Mesenchymal stem cell (in vitro differentiated cells and primary cell): ENCODE data around the gene CRABP1.
A peak's percentile ranks its signal among the peaks of the same experiment; 100 is the strongest.

Source experiments
- DNase-seq: peaks from one replicate; pipeline ENCODE4 v3.0.0-alpha.2; 2013
- H2AFZ ChIP-seq: one replicate; pipeline ENCODE4 v1.6.1; 2013; ENCODE audit warnings: low read depth, mild to moderate bottlenecking, control low read depth, inconsistent platforms, low read length, moderate library complexity
- H2AK5ac ChIP-seq: 2 replicates; pipeline ENCODE4 v1.6.1; 2013; ENCODE audit warnings: low read length, moderate library complexity, mild to moderate bottlenecking, inconsistent platforms; ENCODE audit not compliant: severe bottlenecking
- H2BK120ac ChIP-seq: one replicate; pipeline ENCODE4 v1.6.1; 2013; ENCODE audit warnings: low read depth, mild to moderate bottlenecking, inconsistent platforms, low read length, moderate library complexity
- H2BK12ac ChIP-seq, 2 experiments: one replicate each; pipeline ENCODE4 v1.6.1; 2013; ENCODE audit warnings: inconsistent platforms in 2 of 2, low read length in 2 of 2, mild to moderate bottlenecking in 2 of 2, moderate library complexity in 2 of 2, control low read depth in 1 of 2
- H2BK15ac ChIP-seq: one replicate; pipeline ENCODE4 v1.6.1; 2013; ENCODE audit warnings: mild to moderate bottlenecking, low read depth, inconsistent platforms; ENCODE audit not compliant: poor library complexity, severe bottlenecking
- H2BK5ac ChIP-seq: 2 replicates; pipeline ENCODE4 v1.6.1; 2013; ENCODE audit warnings: low read depth, mild to moderate bottlenecking, low read length, control low read depth, inconsistent platforms; ENCODE audit not compliant: poor library complexity, severe bottlenecking
- H3K14ac ChIP-seq, 2 experiments: one replicate each; pipeline ENCODE4 v1.6.1; 2013; ENCODE audit warnings: inconsistent platforms in 2 of 2, low read length in 2 of 2, control low read depth in 1 of 2, mild to moderate bottlenecking in 1 of 2, moderate library complexity in 1 of 2
- H3K18ac ChIP-seq, 2 experiments: one replicate each; pipeline ENCODE4 v1.6.1; 2013; ENCODE audit warnings: inconsistent platforms in 2 of 2, low read length in 2 of 2, control low read depth in 1 of 2, low read depth in 1 of 2, mild to moderate bottlenecking in 1 of 2
- H3K23ac ChIP-seq, 2 experiments: one replicate each; pipeline ENCODE4 v1.6.1; 2013; ENCODE audit warnings: inconsistent platforms in 2 of 2, low read length in 2 of 2, mild to moderate bottlenecking in 2 of 2, moderate library complexity in 2 of 2, control low read depth in 1 of 2
- H3K27ac ChIP-seq: 2 replicates; pipeline ENCODE4 v1.5.1; 2013; ENCODE audit warnings: mild to moderate bottlenecking, moderate library complexity, low read length, control low read depth, inconsistent platforms; ENCODE audit not compliant: poor library complexity, severe bottlenecking
- H3K27me3 ChIP-seq, 2 experiments: 2 replicates each; pipeline versions ENCODE4 v1.6.1 to v1.7.0; 2013; ENCODE audit warnings: low read length in 2 of 2, mild to moderate bottlenecking in 2 of 2, moderate library complexity in 2 of 2, control low read depth in 1 of 2, inconsistent platforms in 1 of 2; ENCODE audit not compliant: control insufficient read depth in 1 of 2, insufficient read depth in 1 of 2
- H3K36me3 ChIP-seq, 2 experiments: 2 replicates each; pipeline versions ENCODE4 v1.6.1 to v1.7.0; 2013; ENCODE audit warnings: low read length in 2 of 2, control low read depth in 1 of 2, inconsistent platforms in 1 of 2, low read depth in 1 of 2, mild to moderate bottlenecking in 1 of 2; ENCODE audit not compliant: insufficient read depth in 2 of 2, control insufficient read depth in 1 of 2
- H3K4ac ChIP-seq, 2 experiments: one replicate each; pipeline ENCODE4 v1.6.1; 2013; ENCODE audit warnings: inconsistent platforms in 2 of 2, low read length in 2 of 2, mild to moderate bottlenecking in 2 of 2, moderate library complexity in 2 of 2, control low read depth in 1 of 2, low read depth in 1 of 2
- H3K4me1 ChIP-seq: 2 replicates; pipeline ENCODE4 v1.6.1; 2013; ENCODE audit warnings: low read depth, low read length, control low read depth; ENCODE audit not compliant: control insufficient read depth, insufficient read depth
- H3K4me2 ChIP-seq: 2 replicates; pipeline ENCODE4 v1.6.1; 2013; ENCODE audit warnings: low read length, mild to moderate bottlenecking, inconsistent platforms; ENCODE audit not compliant: poor library complexity, severe bottlenecking
- H3K4me3 ChIP-seq, 2 experiments: 2 replicates each; pipeline versions ENCODE4 v1.5.1 to v1.7.0; 2013; ENCODE audit warnings: low read length in 2 of 2, mild to moderate bottlenecking in 2 of 2, control low read depth in 1 of 2, low read depth in 1 of 2; ENCODE audit not compliant: insufficient read depth in 1 of 2
- H3K79me1 ChIP-seq: replicated peaks from 2 replicates; pipeline ENCODE4 v1.6.1; 2013; ENCODE audit warnings: mild to moderate bottlenecking, control low read depth, low read length, inconsistent platforms; ENCODE audit not compliant: poor library complexity, severe bottlenecking
- H3K9ac ChIP-seq: 2 replicates; pipeline ENCODE4 v1.7.0; 2013; ENCODE audit warnings: mild to moderate bottlenecking, low read length, moderate library complexity
- H3K9me3 ChIP-seq: 2 replicates; pipeline ENCODE4 v1.7.0; 2013; ENCODE audit warnings: mild to moderate bottlenecking, low read length; ENCODE audit not compliant: control insufficient read depth
- H4K8ac ChIP-seq: one replicate; pipeline ENCODE4 v1.6.1; 2013; ENCODE audit warnings: inconsistent platforms, mild to moderate bottlenecking, low read length, moderate library complexity
- H4K91ac ChIP-seq: one replicate; pipeline ENCODE4 v1.6.1; 2013; ENCODE audit warnings: mild to moderate bottlenecking, low read length, inconsistent platforms
- WGBS: methylation state at CpG from one replicate; pipeline ENCODE4 v1.1.7; 2013; ENCODE audit warnings: mixed read lengths; 5-methylcytosine and 5-hydroxymethylcytosine counted together

Gene CRABP1

GRCh38 chr15:78299101-78299930 is 40.8 kb upstream of the CRABP1 start, which contains the start of gene SKIC8:
SKIC8 (minus strand) TSS chr15:78299609; CDS start chr15:78295686, 3,923 bp downstream.
- Histone ChIP-seq H3K9me3 (no peaks in the 10 kb centered on the region), H2BK12ac (no peak within 1 kb of the TSS), H3K27me3 (no peaks in the 10 kb centered on the region), H3K4me1 (peaks cover 15% of the 10 kb centered on the region), H3K9ac (peak within 1 kb of the TSS; percentile 98), H2BK5ac (no peak within 1 kb of the TSS), H3K14ac (peak within 1 kb of the TSS in 1 of 2 experiments; percentile 63), H3K27ac (peak within 1 kb of the TSS; percentile 60), H2BK120ac (no peak within 1 kb of the TSS), H2AFZ (peak within 1 kb of the TSS; percentile 65), H2BK15ac (peak within 1 kb of the TSS; percentile 20), H4K8ac (peak within 1 kb of the TSS; percentile 96), H4K91ac (peak within 1 kb of the TSS; percentile 55), H3K36me3 (peaks cover 1 to 14% of the 10 kb centered on the region in 2 experiments), H3K23ac (no peak within 1 kb of the TSS), H3K79me1 (peaks cover 13% of the 10 kb centered on the region), H3K4me2 (peak within 1 kb of the TSS; percentile 88), H3K4me3 (peak within 1 kb of the TSS; percentile 91 to 98), H3K18ac (peak within 1 kb of the TSS; percentile 56 to 75), H2AK5ac (peak within 1 kb of the TSS; percentile 31), H3K4ac (peak within 1 kb of the TSS in 1 of 2 experiments; percentile 64)
- DNase-seq, result peak; percentile 95
- WGBS, result 1% methylated on average over 53 of the region's 55 CpGs

- Histone ChIP-seq H3K23ac (no peak overlapping the region), H3K27me3 (no peaks in the 10 kb centered on the region), H3K79me1 (peaks cover 3% of the 10 kb centered on the region), H2BK15ac (no peak overlapping the region), H3K4ac (no peak overlapping the region), H3K4me3 (no peak overlapping the region), H2AK5ac (peak overlapping the region; percentile 71), H3K4me1 (peaks cover 27% of the 10 kb centered on the region), H2BK120ac (no peak overlapping the region), H3K9me3 (no peaks in the 10 kb centered on the region), H2BK5ac (no peak overlapping the region), H3K36me3 (no peaks in the 10 kb centered on the region), H3K27ac (peak overlapping the region; percentile 44), H4K8ac (no peak overlapping the region), H3K18ac (no peak overlapping the region), H3K9ac (no peak overlapping the region), H2BK12ac (no peak overlapping the region), H2AFZ (no peak overlapping the region), H3K4me2 (no peak overlapping the region), H3K14ac (no peak overlapping the region), H4K91ac (no peak overlapping the region)
- DNase-seq, result peak; percentile 3
Observed at GRCh38 chr15:78301326-78301725, 38.8 kb upstream of the CRABP1 start.

- H2BK12ac ChIP-seq, result no peak overlapping the region
- H3K36me3 ChIP-seq, result no peaks in the 10 kb centered on the region
- no peak overlapping the region for H3K4me2 ChIP-seq
- H4K91ac ChIP-seq, result no peak overlapping the region
- H3K4me3 ChIP-seq, result no peak overlapping the region
- H3K18ac ChIP-seq, result no peak overlapping the region
- H3K79me1 ChIP-seq, result peaks cover 2% of the 10 kb centered on the region
- H3K9me3 ChIP-seq, result no peaks in the 10 kb centered on the region
- H3K4ac ChIP-seq, result no peak overlapping the region
- H4K8ac ChIP-seq, result no peak overlapping the region
- H3K14ac ChIP-seq, result no peak overlapping the region
- no peaks in the 10 kb centered on the region for H3K27me3 ChIP-seq
- H2AK5ac ChIP-seq, result no peak overlapping the region
- H3K27ac ChIP-seq, result peak overlapping the region; percentile 44
- no peak overlapping the region for H2BK5ac ChIP-seq
- no peak overlapping the region for H2BK15ac ChIP-seq
- no peak overlapping the region for H3K23ac ChIP-seq
- WGBS, result 91% methylated on average over 1 of the region's 3 CpGs
- no peak overlapping the region for H2BK120ac ChIP-seq
- peaks cover 32% of the 10 kb centered on the region for H3K4me1 ChIP-seq
- no peak overlapping the region for H2AFZ ChIP-seq
- peak overlapping the region; percentile 51 for H3K9ac ChIP-seq
- peak; percentile 9 for DNase-seq
Observed at GRCh38 chr15:78301828-78302227, 38.3 kb upstream of the CRABP1 start.

GRCh38 chr15:78302579-78303312 is 37.4 kb upstream of the CRABP1 start:
- H4K91ac ChIP-seq, result no peak overlapping the region
- WGBS, result 87% methylated on average over 5 of the region's 5 CpGs
- H3K9me3 ChIP-seq, result no peaks in the 10 kb centered on the region
- no peaks in the 10 kb centered on the region for H3K36me3 ChIP-seq
- no peak overlapping the region for H3K4me2 ChIP-seq
- no peak overlapping the region for H3K18ac ChIP-seq
- no peak overlapping the region for H2BK120ac ChIP-seq
- H3K4me1 ChIP-seq, result peaks cover 36% of the 10 kb centered on the region
- H3K4me3 ChIP-seq, result no peak overlapping the region
- no peak overlapping the region for H2AK5ac ChIP-seq
- no peak overlapping the region for H2AFZ ChIP-seq
- DNase-seq, result peak; percentile 43
- no peak overlapping the region for H3K4ac ChIP-seq
- no peak overlapping the region for H2BK15ac ChIP-seq
- peak overlapping the region; percentile 52 for H3K9ac ChIP-seq
- H3K79me1 ChIP-seq, result no peaks in the 10 kb centered on the region
- peak overlapping the region; percentile 62 for H3K27ac ChIP-seq
- no peak overlapping the region for H2BK5ac ChIP-seq
- no peaks in the 10 kb centered on the region for H3K27me3 ChIP-seq
- no peak overlapping the region for H4K8ac ChIP-seq
- no peak overlapping the region for H3K23ac ChIP-seq
- H2BK12ac ChIP-seq, result no peak overlapping the region
- H3K14ac ChIP-seq, result no peak overlapping the region
